Endothelial cell of umbilical vein (primary cell): ENCODE measurements around the gene CDC42BPB. TPM values are rescaled to one million over a fixed set of nuclear protein-coding genes. Genes with fewer than 3 reads are reported as not detected.

Experiments
- BruUV-seq: library from RNA; stranded (reverse); fragments of 400-500 nt; replicated peaks from 2 replicates; lab custom pipeline; 2021; lab: Mats Ljungman, UMichigan
- CTCF ChIA-PET: fragments of 300-600, 350-600 bp; sonication (Branson Sonifier 250); formaldehyde crosslinking; loops from one replicate; lab custom pipeline; 2021; ENCODE audit warnings: antibody characterized with exemption, inconsistent platforms; lab: Charles Lee
- POLR2A ChIA-PET: fragments of 300-600, 350-600 bp; sonication (Branson Sonifier 250); formaldehyde crosslinking; loops from one replicate; lab custom pipeline; 2021; ENCODE audit warnings: antibody characterized with exemption, inconsistent platforms; lab: Charles Lee
- DNase-seq: peaks from one replicate; pipeline ENCODE4 v3.0.0-alpha.2; 2011; ENCODE audit warnings: low read depth, low spot score
- FAIRE-seq: peaks from 2 replicates; lab custom pipeline; 2011; peaks lifted over from hg19 to GRCh38; lab: Jason Lieb, UNC
- H2AFZ ChIP-seq: 2 replicates; pipeline ENCODE4 v1.6.0; 2012; ENCODE audit warnings: low read depth, low read length, control low read depth, inconsistent platforms
- H3K27ac ChIP-seq: 2 replicates; pipeline ENCODE4 v1.5.1; 2011; ENCODE audit warnings: low read depth, mild to moderate bottlenecking, control low read depth, low read length, moderate library complexity; ENCODE audit not compliant: insufficient read depth
- H3K27me3 ChIP-seq, 2 experiments: 2 replicates each; pipeline versions ENCODE4 v1.6.0 to v1.6.1; 2011; ENCODE audit warnings: low read length in 2 of 2, mixed read lengths in 1 of 2; ENCODE audit not compliant: control insufficient read depth in 2 of 2, insufficient read depth in 2 of 2
- H3K36me3 ChIP-seq, 2 experiments: 2 replicates in 1 of 2; 3 replicates in 1 of 2; pipeline ENCODE4 v1.5.1; 2011; ENCODE audit warnings: low read length in 2 of 2, mild to moderate bottlenecking in 1 of 2, moderate library complexity in 1 of 2; ENCODE audit not compliant: control insufficient read depth in 2 of 2, insufficient read depth in 2 of 2; ENCODE audit errors: extremely low read depth in 1 of 2
- H3K4me1 ChIP-seq: 3 replicates; pipeline ENCODE4 v1.5.1; 2011; ENCODE audit warnings: mild to moderate bottlenecking, low read length; ENCODE audit not compliant: control insufficient read depth, insufficient read depth; ENCODE audit errors: extremely low read depth
- H3K4me2 ChIP-seq: 2 replicates; pipeline ENCODE4 v1.6.1; 2011; ENCODE audit warnings: low read length, control low read depth, mixed read lengths; ENCODE audit not compliant: insufficient read depth
- H3K4me3 ChIP-seq, 3 experiments: fragments of 200-600 bp in 1 of 3; sonication (generic), shearing (Covaris generic) in 1 of 3; replicated peaks in 1 of 3; 2 replicates each; pipeline ENCODE4 v1.5.1; 2011 to 2016; ENCODE audit warnings: control low read depth in 3 of 3, low read length in 3 of 3, mild to moderate bottlenecking in 2 of 3, inconsistent platforms in 1 of 3, low read depth in 1 of 3, moderate library complexity in 1 of 3; ENCODE audit not compliant: insufficient read depth in 1 of 3
- H3K79me2 ChIP-seq: 2 replicates; pipeline ENCODE4 v1.6.0; 2012; ENCODE audit warnings: low read length, inconsistent platforms; ENCODE audit not compliant: control insufficient read depth, insufficient read depth
- H3K9ac ChIP-seq: replicated peaks from 2 replicates; pipeline ENCODE3; 2011; ENCODE audit warnings: low read length, control low read depth; ENCODE audit not compliant: insufficient read depth; ENCODE audit errors: extremely low read depth
- H3K9me1 ChIP-seq: replicated peaks from 3 replicates; pipeline ENCODE4 v1.6.0; 2011; ENCODE audit warnings: mild to moderate bottlenecking, low read length; ENCODE audit not compliant: control insufficient read depth, insufficient read depth; ENCODE audit errors: extremely low read depth
- H3K9me3 ChIP-seq: replicated peaks from 2 replicates; pipeline ENCODE4 v1.5.1; 2012; ENCODE audit warnings: low read length, inconsistent platforms; ENCODE audit not compliant: control insufficient read depth, insufficient read depth
- H4K20me1 ChIP-seq: replicated peaks from 2 replicates; pipeline ENCODE3; 2011; ENCODE audit warnings: mild to moderate bottlenecking, low read length; ENCODE audit not compliant: control insufficient read depth, insufficient read depth; ENCODE audit errors: extremely low read depth
- CTCF ChIP-seq, 2 donors: IDR thresholded peaks; 1 replicate in 1 of 2; 2 replicates in 1 of 2; pipeline ENCODE4 v1.5.1; 2011; ENCODE audit warnings: low read length in 2 of 2, mild to moderate bottlenecking in 2 of 2, moderate library complexity in 2 of 2, control low read depth in 1 of 2, inconsistent platforms in 1 of 2, low read depth in 1 of 2; ENCODE audit not compliant: insufficient read depth in 1 of 2; ENCODE audit errors: extremely low read depth in 1 of 2
- POLR2A ChIP-seq: IDR thresholded peaks from 2 replicates; pipeline ENCODE4 v1.6.1; 2012; ENCODE audit warnings: low read depth, mild to moderate bottlenecking, control low read depth, low read length
- dilution Hi-C: fragments of 300-500 bp; cut with MboI; formaldehyde crosslinking; loops from one replicate; pipeline ENCODE4 v1.15.0; 2019; ENCODE audit warnings: low sequenced_read_pairs; ENCODE audit not compliant: extremely low pct_ligation_motif_present
- intact Hi-C: fragments of 100-400 bp; cut with micrococcal nuclease; formaldehyde crosslinking; loops from one replicate; pipeline ENCODE4 v1.10.0; 2022
- polyA plus RNA-seq, 4 experiments: library from polyadenylated mRNA; depleted of rRNA in 3 of 4; stranded (reverse) in 3 of 4; unstranded in 1 of 4; fragments of >200 nt; gene quantifications; 2 replicates each; pipeline versions ENCODE4 v1.2.1 to v1.2.3, GENCODE V29; 2011 to 2012; ENCODE audit warnings: missing spikeins in 1 of 4
- total RNA-seq: library from RNA; stranded (reverse); gene quantifications from 2 replicates; pipeline ENCODE4 v1.2.3, GENCODE V29; 2021

Gene CDC42BPB
- total and polyA plus RNA-seq, 2 donors (not counting 3 experiments of a cell fraction or from before 2014, with no cell fraction given) = 82.6 to 131 TPM

DNA sequence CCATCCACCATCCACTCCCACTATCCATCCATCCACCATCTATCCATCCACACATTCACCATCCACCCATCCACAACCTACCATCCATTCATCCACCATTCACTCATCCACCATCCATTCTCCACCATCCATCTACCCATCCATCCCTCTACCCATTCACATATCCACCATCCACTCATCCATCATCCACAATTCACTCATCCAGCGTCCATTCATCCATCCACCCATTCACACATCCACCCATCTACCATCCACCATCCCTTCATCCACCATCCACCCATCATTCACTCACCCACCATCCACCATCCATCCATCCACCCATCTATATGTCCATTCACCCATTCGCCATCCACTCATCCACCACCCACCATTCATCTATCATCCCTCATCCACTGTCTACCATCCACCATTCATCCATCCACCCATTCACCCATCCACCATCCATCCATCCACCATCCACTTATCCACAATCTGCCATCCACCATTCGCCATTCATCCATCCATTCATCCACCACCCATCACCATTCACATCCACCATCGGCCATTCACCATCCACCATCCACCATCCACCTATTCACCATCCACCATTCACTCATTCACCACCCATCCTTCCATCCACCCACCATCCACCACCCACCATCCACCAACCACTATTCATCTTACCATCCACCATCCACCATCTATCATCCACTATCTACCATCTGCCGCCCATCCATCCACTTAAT lies 136.9 kb downstream of the CDC42BPB start:
- BruUV-seq = no TSS peak
- no peak for FAIRE-seq

More for the DNA sequence above, 136.9 kb downstream of the CDC42BPB start:
- no peak overlapping the region for H3K4me3 ChIP-seq
- H3K9ac ChIP-seq = no peak overlapping the region
- no peaks in the 10 kb centered on the region for H3K9me3 ChIP-seq
- no peak overlapping the region for H3K27ac ChIP-seq
- no peaks in the 10 kb centered on the region for H4K20me1 ChIP-seq
- peaks cover 4% of the 10 kb centered on the region for H3K4me1 ChIP-seq
- H3K79me2 ChIP-seq = no peaks in the 10 kb centered on the region
- intact Hi-C loops = no loop called here
- TF ChIP-seq POLR2A (no peak), CTCF (IDR thresholded peaks at IDR 0.05; ENCODE audit: extremely low read depth in 1 of 2, insufficient read depth in 1 of 2, low read depth in 1 of 2, low read length in 2 of 2) (no peak)
- no peak overlapping the region for H2AFZ ChIP-seq
- peaks cover 27 to 35% of the 10 kb centered on the region in 2 experiments for H3K27me3 ChIP-seq
- no peak for DNase-seq
- ChIA-PET POLR2A (no interaction called here), CTCF (interaction anchor here (2.6 kb wide), 1 partner anchor 226 kb away, joined by 9 read pairs; no protein-coding TSS in a partner anchor)
- no peaks in the 10 kb centered on the region for H3K9me1 ChIP-seq
- H3K4me2 ChIP-seq = no peak overlapping the region
- no peaks in the 10 kb centered on the region for H3K36me3 ChIP-seq
- dilution Hi-C loops = no loop called here
